Measurements from ENCODE around the gene MCRS1.

The MCRS1 gene

GRCh38 chr12:49580572-49581535 is 12.9 kb upstream of the MCRS1 start:
- DNase-seq, result peak; percentile 74

- DNase-seq, result no peak
Observed at GRCh38 chr12:49578471-49579112, 10.7 kb upstream of the MCRS1 start.

- DNase-seq, result no peak
Observed at GRCh38 chr12:49577589-49578315, 9.8 kb upstream of the MCRS1 start.

- no peak for DNase-seq
Observed at GRCh38 chr12:49568442-49569162, 660 bp upstream of the MCRS1 start.

- DNase-seq, result no peak
Observed at GRCh38 chr12:49567302-49567610, 686 bp downstream of the MCRS1 start.

GRCh38 chr12:49566361-49566760 is 1.6 kb downstream of the MCRS1 start:
- no peak for DNase-seq

GRCh38 chr12:49565406-49566265 is 2.3 kb downstream of the MCRS1 start:
- DNase-seq, result no peak

- no peak for DNase-seq
Observed at GRCh38 chr12:49564686-49565405, 3.1 kb downstream of the MCRS1 start.

DNA sequence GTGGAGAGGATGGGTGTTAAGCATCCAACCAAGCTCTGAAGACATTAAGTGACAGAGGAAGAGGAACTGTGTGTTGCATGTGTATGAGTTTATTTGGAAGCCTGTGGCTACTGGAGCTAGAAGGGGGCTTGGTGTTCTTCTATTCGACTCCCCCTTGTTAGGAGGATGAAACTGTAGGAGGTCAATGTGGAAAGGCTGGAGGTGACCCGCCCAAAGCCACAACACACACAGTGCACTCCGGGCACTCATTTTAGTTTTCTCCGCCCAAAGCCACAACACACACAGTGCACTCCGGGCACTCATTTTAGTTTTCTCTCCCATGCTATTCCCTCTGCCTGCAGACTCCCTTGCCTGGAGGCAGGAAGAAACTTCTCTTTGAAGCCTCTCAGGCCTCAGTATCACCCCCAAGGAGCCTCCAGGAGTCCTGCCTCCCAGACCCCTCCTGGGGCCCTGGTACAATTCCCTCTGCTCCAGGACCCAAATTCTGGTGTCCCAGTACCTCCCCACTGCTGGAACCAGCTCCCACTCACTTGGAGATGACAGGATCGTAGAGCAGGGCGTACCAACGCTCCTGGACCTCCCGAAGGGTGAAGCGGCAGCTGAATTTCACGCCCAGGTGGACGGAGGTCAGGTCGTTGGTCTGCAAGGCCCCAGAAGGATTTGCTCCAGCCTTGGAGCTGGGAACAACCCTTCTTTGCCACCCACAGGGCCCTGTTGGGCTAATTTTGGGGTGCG is 3.8 kb downstream of the MCRS1 start:
- DNase-seq, result no peak

DNA sequence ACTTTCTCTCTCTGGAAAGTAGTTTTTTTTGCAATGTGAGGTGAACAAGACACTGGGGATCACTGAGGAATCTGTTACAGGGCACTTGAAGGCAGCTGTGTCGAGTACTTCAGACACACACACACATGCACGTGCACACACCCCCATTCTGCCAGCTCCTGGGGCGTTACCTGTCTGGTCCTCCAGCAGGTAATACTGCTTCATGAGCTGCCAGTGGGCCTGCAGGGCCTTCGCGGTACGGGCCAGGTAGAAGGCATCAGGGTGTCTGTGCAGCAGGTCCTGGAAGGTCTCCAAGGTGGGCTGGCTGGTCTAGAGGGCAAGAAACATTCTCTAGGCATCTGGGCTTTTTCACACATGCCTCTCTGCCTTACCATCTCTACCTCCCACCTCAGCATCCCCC is 5.1 kb downstream of the MCRS1 start:
- DNase-seq, result no peak

DNA sequence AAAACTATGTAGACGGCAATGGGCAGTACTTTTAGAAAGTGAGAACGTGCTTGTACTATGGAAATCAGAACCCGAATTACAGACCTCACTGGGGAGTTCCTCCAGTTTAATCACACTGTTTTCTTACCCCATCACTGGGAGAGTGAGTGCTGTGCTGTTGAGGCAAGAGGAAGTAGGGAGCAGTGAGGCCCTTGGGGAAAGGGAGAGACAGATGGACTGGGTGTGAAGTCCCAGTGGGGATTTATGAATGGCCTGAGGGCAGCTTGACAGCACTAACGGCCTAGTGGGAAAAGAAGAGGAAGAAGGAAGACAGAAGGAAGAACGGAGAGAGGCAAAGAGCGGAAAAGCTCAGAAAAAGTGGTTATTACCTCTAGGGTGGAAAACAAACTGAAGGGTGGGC is 5.7 kb downstream of the MCRS1 start:
- no peak for DNase-seq

DNA sequence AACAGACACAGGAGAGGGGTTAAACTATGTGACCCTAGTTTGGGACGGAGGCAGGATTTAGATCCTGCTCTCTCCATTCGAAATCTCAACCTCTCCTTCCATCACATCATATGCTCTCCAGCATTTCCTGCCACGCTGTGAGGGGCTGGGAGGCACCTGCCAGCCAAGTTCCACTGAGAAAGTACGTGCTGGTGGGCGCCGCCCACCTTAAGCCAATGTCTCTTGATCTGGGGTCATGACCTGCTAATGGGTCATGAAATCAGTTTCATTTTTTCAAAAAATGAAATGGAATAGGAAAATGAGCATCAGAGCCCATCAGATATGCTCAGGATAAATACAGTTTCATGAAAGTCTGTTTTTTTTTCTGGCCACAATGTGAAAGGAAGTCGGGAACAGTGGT is 7.2 kb downstream of the MCRS1 start:
- no peak for DNase-seq

DNA sequence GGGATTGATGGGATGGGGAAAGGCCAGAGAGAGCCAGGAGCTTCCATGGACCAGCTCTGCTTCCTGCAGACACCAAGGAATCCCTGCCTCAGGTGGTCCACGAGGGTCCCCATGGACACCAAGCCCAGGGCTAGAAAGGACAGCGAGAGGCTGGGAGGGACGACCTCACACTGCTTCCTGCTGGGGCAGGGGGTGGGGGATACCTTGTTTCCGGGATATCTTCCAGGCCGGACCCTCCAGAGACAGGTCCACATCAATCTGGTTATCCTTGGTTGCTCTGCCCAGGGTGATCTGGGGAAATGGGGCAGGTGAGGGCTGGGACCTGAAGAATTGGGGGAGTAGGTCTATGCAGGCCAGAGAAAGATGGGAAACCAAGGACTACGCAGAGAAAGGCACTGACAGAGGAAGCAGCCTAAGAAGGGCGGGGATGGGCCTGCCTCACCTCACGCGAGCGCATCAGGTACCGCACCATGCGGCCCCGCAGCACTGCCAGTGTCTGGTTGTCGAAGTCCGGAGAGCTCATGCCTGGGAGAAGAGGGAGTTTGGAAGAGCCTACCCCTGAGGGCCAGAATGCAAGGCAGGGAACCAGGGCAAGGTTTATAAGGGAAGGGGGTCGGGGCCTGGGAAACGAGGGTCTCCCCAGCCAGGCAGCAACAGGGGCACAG is 8.8 kb downstream of the MCRS1 start:
- DNase-seq, result no peak

- DNase-seq, result no peak
Observed at GRCh38 chr12:49558526-49558925, 9.4 kb downstream of the MCRS1 start.

DNA sequence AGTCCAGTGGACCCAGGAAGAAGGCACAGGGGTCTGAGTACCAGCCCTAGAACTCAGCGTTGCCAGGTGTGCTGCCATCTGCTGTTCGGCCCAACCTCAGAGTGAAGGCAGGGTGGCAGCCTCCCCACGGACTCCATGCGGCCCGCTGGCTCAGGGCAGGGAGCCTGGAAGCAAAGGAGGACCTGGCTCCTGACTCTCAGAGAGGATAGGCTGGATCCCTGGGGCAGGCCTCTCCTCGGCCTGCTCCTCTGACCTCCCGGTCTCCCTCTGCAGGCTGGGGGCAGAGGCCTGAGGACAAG is 10.1 kb downstream of the MCRS1 start:
- DNase-seq, result no peak

GRCh38 chr12:49557187-49557916 is 10.6 kb downstream of the MCRS1 start:
- DNase-seq, result no peak

DNA sequence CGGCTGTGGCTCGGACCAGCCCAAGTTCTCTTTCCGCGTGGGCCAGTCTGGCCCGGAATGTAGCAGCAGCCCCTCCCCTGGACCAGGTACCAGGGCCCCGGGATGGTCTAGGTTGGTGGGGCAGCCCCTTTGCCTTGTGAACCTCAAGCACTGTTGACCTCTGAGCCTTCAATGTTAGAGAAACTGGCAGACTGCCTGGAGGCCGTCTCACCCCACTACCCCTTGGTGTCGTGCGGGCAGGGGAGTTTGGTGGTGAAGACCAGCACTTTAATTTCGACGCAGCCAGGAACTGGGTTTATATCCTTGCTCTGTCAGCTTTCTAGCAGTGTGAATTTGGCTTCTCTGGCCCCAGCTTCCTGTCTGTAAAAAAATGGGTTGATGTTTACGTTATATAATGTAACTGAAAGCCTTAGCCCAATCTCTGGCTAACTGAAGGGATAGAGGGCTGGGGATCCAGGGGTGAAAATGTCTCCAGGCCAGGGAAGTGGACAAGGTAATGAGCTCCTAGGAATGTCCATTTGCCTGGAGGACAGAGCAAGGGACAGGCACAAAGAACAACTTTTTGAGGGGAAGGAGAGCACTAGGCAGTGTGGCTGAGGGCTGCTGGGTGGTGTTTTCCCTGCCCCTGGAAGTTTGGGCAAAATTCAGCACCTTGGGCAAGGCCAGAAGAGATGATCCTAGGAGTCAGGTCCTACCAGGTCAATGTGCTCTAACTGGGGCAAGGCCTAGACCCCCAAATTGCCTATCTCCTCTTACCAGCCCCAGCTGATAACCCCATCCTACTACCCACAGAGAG is 11.4 kb downstream of the MCRS1 start:
- no peak for DNase-seq

DNA sequence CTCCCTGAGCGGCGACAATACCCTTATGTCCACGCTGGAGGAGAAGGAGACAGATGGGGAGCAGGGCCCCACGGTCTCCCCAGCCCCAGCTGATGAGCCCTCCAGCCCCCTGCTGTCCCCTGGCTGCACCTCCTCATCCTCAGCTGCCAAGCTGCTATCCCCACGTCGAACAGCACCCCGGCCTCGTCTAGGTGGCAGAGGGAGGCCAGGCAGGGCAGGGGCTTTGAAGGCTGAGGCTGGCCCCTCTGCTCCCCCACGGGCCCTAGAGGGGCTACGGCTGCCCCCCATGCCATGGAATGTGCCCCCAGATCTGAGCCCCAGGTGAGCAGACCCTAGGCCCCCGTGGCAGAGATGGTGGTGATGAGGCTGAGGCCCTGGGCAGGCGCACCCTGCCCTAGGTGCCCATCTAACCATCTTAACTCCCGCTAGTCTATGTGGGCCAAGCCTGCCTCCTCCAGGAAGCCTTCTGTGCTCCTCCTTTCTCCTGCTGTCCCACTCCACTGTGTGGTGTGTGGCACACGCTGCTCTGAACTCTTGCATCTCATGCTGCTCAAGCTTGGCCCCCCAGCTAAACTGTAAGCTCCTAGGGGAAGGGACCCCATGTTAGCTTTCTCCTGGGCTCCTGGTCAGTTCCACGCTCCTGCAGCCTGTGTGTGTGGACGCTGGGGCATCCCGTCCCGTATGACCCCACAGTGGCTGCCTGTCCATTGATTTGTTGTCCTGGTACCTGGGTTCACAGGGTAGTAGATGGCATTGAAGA is 12.1 kb downstream of the MCRS1 start:
- no peak for DNase-seq
